PFSK-1 (cell line): Measurements from ENCODE around the gene SLC2A6.
A peak's percentile ranks its signal among the peaks of the same experiment; 100 is the strongest.

ENCODE experiments used
- FOXP2 ChIP-seq: optimal IDR thresholded peaks from 2 replicates; pipeline ENCODE3; 2011; ENCODE audit warnings: borderline replicate concordance, control low read depth, inconsistent platforms; ENCODE audit not compliant: insufficient read depth; ENCODE audit errors: extremely low read length, extremely low read depth
- POLR2AphosphoS5 ChIP-seq: IDR thresholded peaks from 2 replicates; pipeline ENCODE4 v1.6.1; 2012; ENCODE audit warnings: low read depth, mild to moderate bottlenecking, control low read depth, low read length, moderate library complexity
- REST ChIP-seq, 2 experiments: IDR thresholded peaks; 2 replicates each; pipeline versions ENCODE4 v1.6.1 to v1.8.0; 2011 to 2012; ENCODE audit warnings: low read depth in 2 of 2, low read length in 2 of 2, control low read depth in 1 of 2, inconsistent platforms in 1 of 2, mild to moderate bottlenecking in 1 of 2, moderate library complexity in 1 of 2; ENCODE audit not compliant: insufficient read depth in 1 of 2
- SIN3A ChIP-seq: IDR thresholded peaks from 2 replicates; pipeline ENCODE4 v1.6.1; 2012; ENCODE audit warnings: mild to moderate bottlenecking, low read length, moderate library complexity, borderline replicate concordance; ENCODE audit not compliant: insufficient read depth
- TAF1 ChIP-seq: IDR thresholded peaks from 2 replicates; pipeline ENCODE4 v1.6.1; 2012; ENCODE audit warnings: low read length, control low read depth, borderline replicate concordance; ENCODE audit not compliant: insufficient read depth

Gene SLC2A6

DNA sequence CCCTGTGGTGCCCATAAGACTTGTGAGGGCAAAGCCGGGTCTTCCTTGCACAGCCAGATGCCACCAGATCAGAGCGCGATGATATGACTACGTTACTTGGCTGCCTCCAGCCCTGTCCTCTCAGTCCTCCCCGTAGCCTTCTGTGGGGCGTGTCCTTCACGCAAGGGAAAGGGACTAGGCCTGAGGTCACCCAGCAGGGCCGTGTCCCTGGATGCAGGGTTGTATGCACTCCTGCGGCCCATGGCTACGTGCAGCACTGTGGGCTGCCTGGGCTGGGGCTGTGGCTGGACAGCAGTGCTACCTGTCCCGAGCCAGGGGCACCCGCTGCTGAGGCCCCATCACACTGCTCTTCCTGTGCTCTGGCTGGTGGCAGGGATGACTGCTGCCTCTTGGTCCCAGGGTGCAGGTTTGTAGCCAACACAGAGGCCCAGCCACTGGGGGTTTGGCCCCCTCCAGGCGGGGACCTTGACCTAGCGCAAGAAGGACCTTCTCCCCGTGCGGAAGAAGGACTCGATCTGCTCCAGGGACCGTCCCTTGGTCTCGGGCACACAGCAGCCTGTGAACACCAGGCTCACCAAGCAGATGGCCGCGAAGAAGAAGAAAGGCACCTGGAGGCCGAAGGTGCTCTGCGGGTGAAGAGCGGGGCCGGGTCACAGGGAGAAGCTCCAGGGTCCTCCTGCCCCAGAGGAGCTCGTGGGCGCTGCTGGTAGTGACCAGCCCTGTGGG, 7.2 kb downstream of the SLC2A6 start:
- TF ChIP-seq TAF1 (no peak), FOXP2 (no peak), SIN3A (no peak), REST (IDR thresholded peaks at IDR 0.05; ENCODE audit: insufficient read depth in 1 of 2, low read depth in 2 of 2, low read length in 2 of 2) (no peak), POLR2AphosphoS5 (no peak)

DNA sequence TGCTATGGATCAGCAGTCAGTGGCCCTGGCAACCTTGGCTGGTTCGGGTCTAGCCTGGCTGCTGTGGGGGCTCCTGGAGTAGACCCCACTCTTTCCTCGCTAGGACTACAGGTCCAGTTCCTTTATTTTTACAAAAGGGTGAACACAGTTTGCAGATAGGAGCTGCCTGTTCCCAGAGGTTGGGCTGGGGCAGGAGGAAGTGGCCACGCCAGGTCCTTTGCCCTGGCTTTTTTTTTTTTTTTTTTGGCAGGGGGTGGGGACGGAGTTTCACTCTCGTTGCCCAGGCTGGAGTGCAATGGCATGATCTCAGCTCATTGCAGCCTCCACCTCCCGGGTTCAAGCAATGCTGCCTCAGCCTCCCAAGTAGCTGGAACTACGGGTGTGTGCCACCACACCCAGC, 7.9 kb downstream of the SLC2A6 start:
- no peak for TF ChIP-seq POLR2AphosphoS5

GRCh38 chr9:133470427-133470924, 8.4 kb downstream of the SLC2A6 start:
- TF ChIP-seq POLR2AphosphoS5 (peak; percentile 34; the same call in 1 of the 2 replicates), FOXP2 (no peak)

DNA sequence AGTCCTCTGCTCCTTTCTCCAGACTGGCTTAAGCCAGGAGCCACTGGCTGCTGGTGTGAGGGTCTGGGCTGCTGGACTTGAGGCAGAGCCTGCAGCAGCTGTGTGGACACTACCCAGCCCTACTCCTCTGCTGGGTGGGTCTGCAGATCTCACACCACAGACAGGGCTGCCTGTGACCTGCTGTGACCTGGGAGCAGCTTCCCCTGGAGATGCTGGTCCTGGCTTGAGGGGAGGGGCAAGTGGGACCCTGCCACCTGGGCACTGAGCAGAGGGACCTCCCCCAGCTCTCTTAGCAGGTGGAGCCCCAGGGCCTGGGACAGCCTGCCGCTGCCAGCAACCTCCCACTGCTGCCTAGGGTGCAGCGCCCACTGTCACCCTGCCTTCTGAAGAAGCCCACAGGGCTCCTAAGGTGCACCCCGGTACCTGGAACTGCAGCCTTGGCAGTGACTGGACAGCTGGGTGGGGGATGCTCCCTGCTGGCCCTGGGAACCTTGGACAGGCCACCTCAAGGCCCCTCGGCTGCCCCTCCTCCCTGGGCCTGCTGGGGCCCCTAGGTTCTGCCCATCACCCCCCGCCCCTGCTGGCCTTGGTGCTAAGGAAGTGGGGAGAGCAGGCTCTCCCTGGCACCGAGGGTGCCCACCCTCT, 10.0 kb downstream of the SLC2A6 start:
- TF ChIP-seq SIN3A (no peak), TAF1 (no peak), FOXP2 (no peak), REST (IDR thresholded peaks at IDR 0.05; ENCODE audit: insufficient read depth in 1 of 2, low read depth in 2 of 2, low read length in 2 of 2) (no peak), POLR2AphosphoS5 (no peak)

DNA sequence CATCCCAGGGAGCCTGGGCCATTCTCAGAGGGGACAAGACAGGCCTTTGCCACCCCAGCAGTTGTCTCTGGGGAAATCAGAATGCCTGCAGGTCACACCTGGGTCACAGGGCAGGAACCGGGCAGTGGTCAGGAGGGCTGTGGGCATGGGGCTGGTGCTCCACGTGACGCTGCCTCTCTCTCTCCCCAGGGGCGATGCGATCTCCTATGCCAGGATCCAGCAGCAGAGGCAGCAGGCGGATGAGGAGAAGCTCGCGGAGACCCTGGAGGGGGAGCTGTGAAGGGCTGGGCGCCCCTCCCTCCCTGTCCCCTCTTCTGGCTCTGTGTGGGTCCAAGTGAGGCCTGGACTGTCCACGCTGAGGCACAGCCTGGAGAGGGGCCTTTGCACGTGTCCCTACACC, 10.5 kb downstream of the SLC2A6 start:
- TF ChIP-seq SIN3A (no peak), REST (IDR thresholded peaks at IDR 0.05; ENCODE audit: insufficient read depth in 1 of 2, low read depth in 2 of 2, low read length in 2 of 2) (no peak), TAF1 (no peak), FOXP2 (no peak), POLR2AphosphoS5 (no peak)

DNA sequence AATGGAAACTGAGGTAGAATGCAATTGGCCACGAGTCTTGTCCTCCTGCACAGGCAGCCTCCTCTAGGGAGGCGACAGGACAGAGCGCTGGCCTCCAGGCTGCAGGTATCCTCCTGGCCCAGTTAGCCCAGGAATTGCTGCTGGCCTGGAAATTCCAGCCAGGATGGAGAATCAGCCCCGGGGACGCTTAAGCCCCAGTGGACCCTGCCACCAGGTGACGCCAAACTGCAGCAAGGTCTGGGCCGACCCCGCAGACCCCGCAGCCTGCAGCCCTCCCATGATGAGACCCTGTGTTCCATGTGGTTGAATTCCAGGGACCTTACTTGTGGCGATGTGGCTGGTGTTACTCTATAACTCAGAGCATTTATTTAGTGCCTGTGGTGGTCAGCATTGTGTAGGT, 11.8 kb downstream of the SLC2A6 start:
- TF ChIP-seq FOXP2 (no peak), SIN3A (no peak), TAF1 (no peak), REST (IDR thresholded peaks at IDR 0.05; ENCODE audit: insufficient read depth in 1 of 2, low read depth in 2 of 2, low read length in 2 of 2) (no peak), POLR2AphosphoS5 (no peak)
